Neutrophil (primary cell): ENCODE measurements around the gene NTSR2.

Experiments
- H3K27ac ChIP-seq: fragments of 200-600 bp; sonication (generic); 2 replicates; pipeline ENCODE4 v1.5.1; 2016; ENCODE audit warnings: mild to moderate bottlenecking, moderate library complexity
- H3K27me3 ChIP-seq: fragments of 200-600 bp; sonication (generic); 2 replicates; pipeline ENCODE4 v1.6.0; 2016; ENCODE audit warnings: mild to moderate bottlenecking
- H3K36me3 ChIP-seq: fragments of 200-600 bp; sonication (generic); 2 replicates; pipeline ENCODE4 v1.5.1; 2017
- H3K4me1 ChIP-seq, 2 experiments: fragments of 200-600 bp in 1 of 2; sonication (generic) in 1 of 2; 1 replicate in 1 of 2; 2 replicates in 1 of 2; pipeline versions ENCODE4 v1.5.1 to v1.6.1; 2013 to 2016; ENCODE audit warnings: low read depth in 1 of 2, low read length in 1 of 2, mild to moderate bottlenecking in 1 of 2, moderate library complexity in 1 of 2; ENCODE audit not compliant: control insufficient read depth in 1 of 2, insufficient read depth in 1 of 2
- H3K4me3 ChIP-seq, 2 experiments: fragments of 200-600 bp in 1 of 2; sonication (generic) in 1 of 2; 1 replicate in 1 of 2; 2 replicates in 1 of 2; pipeline ENCODE4 v1.5.1; 2013 to 2016; ENCODE audit warnings: low read depth in 1 of 2, low read length in 1 of 2, mild to moderate bottlenecking in 1 of 2, moderate library complexity in 1 of 2
- H3K9me3 ChIP-seq: fragments of 200-600 bp; sonication (generic); 2 replicates; pipeline ENCODE4 v1.5.1; 2016
- TF ChIP-seq, protein P1 (sequence below): fragments of 200-600 bp; sonication (generic); IDR thresholded peaks from 2 replicates; pipeline ENCODE4 v1.5.1; 2016; ENCODE audit warnings: antibody characterized with exemption

Gene NTSR2

GRCh38 chr2:11710632-11711353, 40.8 kb upstream of the NTSR2 start:
- H3K36me3 ChIP-seq, result no peaks in the 10 kb centered on the region
- TF ChIP-seq, protein P1, sequence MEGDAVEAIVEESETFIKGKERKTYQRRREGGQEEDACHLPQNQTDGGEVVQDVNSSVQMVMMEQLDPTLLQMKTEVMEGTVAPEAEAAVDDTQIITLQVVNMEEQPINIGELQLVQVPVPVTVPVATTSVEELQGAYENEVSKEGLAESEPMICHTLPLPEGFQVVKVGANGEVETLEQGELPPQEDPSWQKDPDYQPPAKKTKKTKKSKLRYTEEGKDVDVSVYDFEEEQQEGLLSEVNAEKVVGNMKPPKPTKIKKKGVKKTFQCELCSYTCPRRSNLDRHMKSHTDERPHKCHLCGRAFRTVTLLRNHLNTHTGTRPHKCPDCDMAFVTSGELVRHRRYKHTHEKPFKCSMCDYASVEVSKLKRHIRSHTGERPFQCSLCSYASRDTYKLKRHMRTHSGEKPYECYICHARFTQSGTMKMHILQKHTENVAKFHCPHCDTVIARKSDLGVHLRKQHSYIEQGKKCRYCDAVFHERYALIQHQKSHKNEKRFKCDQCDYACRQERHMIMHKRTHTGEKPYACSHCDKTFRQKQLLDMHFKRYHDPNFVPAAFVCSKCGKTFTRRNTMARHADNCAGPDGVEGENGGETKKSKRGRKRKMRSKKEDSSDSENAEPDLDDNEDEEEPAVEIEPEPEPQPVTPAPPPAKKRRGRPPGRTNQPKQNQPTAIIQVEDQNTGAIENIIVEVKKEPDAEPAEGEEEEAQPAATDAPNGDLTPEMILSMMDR, result no peak
- no peaks in the 10 kb centered on the region for H3K27me3 ChIP-seq
- H3K4me1 ChIP-seq, result peaks cover 0 to 6% of the 10 kb centered on the region in 2 experiments
- no peaks in the 10 kb centered on the region for H3K9me3 ChIP-seq
- H3K27ac ChIP-seq, result no peak overlapping the region
- H3K4me3 ChIP-seq, result no peak overlapping the region

DNA sequence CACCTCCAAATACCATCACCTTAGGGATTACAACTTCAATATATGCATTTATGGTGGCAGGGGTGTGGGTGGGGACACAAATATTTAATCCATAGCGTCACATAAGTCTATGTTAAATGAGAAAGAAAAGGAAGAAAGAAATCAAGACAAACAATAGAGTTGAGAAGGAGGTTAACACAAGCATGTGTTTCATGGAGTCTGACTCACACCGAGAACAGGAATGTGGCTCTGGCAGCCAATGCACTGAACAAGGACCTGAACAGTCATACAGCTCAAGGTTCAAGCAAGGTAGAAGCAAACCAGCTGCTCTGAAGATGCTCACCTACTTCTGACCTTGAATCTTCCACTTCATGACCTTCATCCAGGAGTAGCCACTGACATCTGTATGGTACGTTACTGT, 40.2 kb upstream of the NTSR2 start:
- no peak overlapping the region for H3K27ac ChIP-seq

GRCh38 chr2:11709293-11709692, 39.3 kb upstream of the NTSR2 start:
- TF ChIP-seq, protein P1, result no peak
- Histone ChIP-seq H3K27ac (no peak overlapping the region), H3K27me3 (no peaks in the 10 kb centered on the region), H3K9me3 (no peaks in the 10 kb centered on the region), H3K36me3 (no peaks in the 10 kb centered on the region), H3K4me3 (no peak overlapping the region), H3K4me1 (peaks cover 0 to 6% of the 10 kb centered on the region in 2 experiments)

More for the DNA sequence above, 40.2 kb upstream of the NTSR2 start:
- TF ChIP-seq, protein P1, result no peak
- Histone ChIP-seq H3K4me3 (no peak overlapping the region), H3K9me3 (no peaks in the 10 kb centered on the region), H3K36me3 (no peaks in the 10 kb centered on the region), H3K4me1 (peaks cover 0 to 6% of the 10 kb centered on the region in 2 experiments), H3K27me3 (no peaks in the 10 kb centered on the region)

- peaks cover 0 to 6% of the 10 kb centered on the region in 2 experiments for H3K4me1 ChIP-seq
- no peak overlapping the region for H3K4me3 ChIP-seq
- no peaks in the 10 kb centered on the region for H3K36me3 ChIP-seq
- no peaks in the 10 kb centered on the region for H3K27me3 ChIP-seq
- TF ChIP-seq, protein P1, result no peak
- H3K9me3 ChIP-seq, result no peaks in the 10 kb centered on the region
- H3K27ac ChIP-seq, result no peak overlapping the region
These were observed 38.1 kb upstream of the NTSR2 start for GRCh38 chr2:11708106-11708505.

GRCh38 chr2:11705711-11706110, 35.7 kb upstream of the NTSR2 start:
- Histone ChIP-seq H3K36me3 (no peaks in the 10 kb centered on the region), H3K9me3 (no peaks in the 10 kb centered on the region), H3K4me3 (no peak overlapping the region), H3K4me1 (no peaks in the 10 kb centered on the region), H3K27me3 (no peaks in the 10 kb centered on the region), H3K27ac (no peak overlapping the region)
- TF ChIP-seq, protein P1, result no peak
